IMR-90 (cell line): ENCODE measurements around the gene TBXAS1. TPM values are rescaled to one million over a fixed set of nuclear protein-coding genes. Genes with fewer than 3 reads are reported as not detected.

ENCODE experiments used
- ATAC-seq: fragments of 200-7000 bp; cut with Tn5 transposase; 2 replicates; pipeline ENCODE4 v1.9.1; 2020; ENCODE audit warnings: low read depth, mild to moderate bottlenecking, moderate library complexity
- BruUV-seq: library from RNA; stranded (reverse); fragments of 400-500 nt; replicated peaks from 2 replicates; lab custom pipeline; 2021; lab: Mats Ljungman, UMichigan
- CTCF ChIA-PET: fragments of 300-600 bp; formaldehyde crosslinking; extraction: SDS; loops from one replicate; lab custom pipeline; 2021; ENCODE audit warnings: antibody characterized with exemption; lab: Yijun Ruan, JAX
- POLR2A ChIA-PET: fragments of 300-600 bp; sonication (Branson Sonifier 250); formaldehyde crosslinking; loops from one replicate; lab custom pipeline; 2022; ENCODE audit warnings: antibody characterized with exemption; ENCODE audit not compliant: unreplicated experiment; lab: Charles Lee
- DNase-seq: peaks from one replicate; pipeline ENCODE4 v3.0.0; 2013
- H2AFZ ChIP-seq: replicated peaks from 2 replicates; pipeline ENCODE3; 2013; ENCODE audit warnings: low read length, mild to moderate bottlenecking; ENCODE audit not compliant: poor library complexity
- H2AK5ac ChIP-seq: 2 replicates; pipeline ENCODE4 v1.6.1; 2013; ENCODE audit warnings: low read depth, low read length, inconsistent platforms
- H2AK9ac ChIP-seq: replicated peaks from 2 replicates; pipeline ENCODE3; 2013; ENCODE audit warnings: mild to moderate bottlenecking, low read depth, low read length, moderate library complexity; ENCODE audit not compliant: poor library complexity
- H2BK120ac ChIP-seq: 2 replicates; pipeline ENCODE4 v1.6.1; 2013; ENCODE audit warnings: low read depth, low read length, inconsistent platforms
- H2BK15ac ChIP-seq: 3 replicates; pipeline ENCODE4 v1.6.1; 2013; ENCODE audit warnings: low read depth, low read length, inconsistent platforms
- H2BK20ac ChIP-seq: 2 replicates; pipeline ENCODE4 v1.6.1; 2013; ENCODE audit warnings: low read depth, mild to moderate bottlenecking, inconsistent platforms, low read length, moderate library complexity
- H2BK5ac ChIP-seq: 2 replicates; pipeline ENCODE4 v1.6.1; 2013; ENCODE audit warnings: mild to moderate bottlenecking, low read depth, low read length, inconsistent platforms; ENCODE audit not compliant: poor library complexity, severe bottlenecking
- H3K14ac ChIP-seq: replicated peaks from 2 replicates; pipeline ENCODE4 v1.6.1; 2013; ENCODE audit warnings: low read depth, low read length, inconsistent platforms
- H3K18ac ChIP-seq: 2 replicates; pipeline ENCODE4 v1.6.1; 2013; ENCODE audit warnings: low read depth, low read length, control low read depth
- H3K23ac ChIP-seq: 2 replicates; pipeline ENCODE4 v1.6.1; 2013; ENCODE audit warnings: low read depth, low read length, inconsistent platforms
- H3K27ac ChIP-seq: 2 replicates; pipeline ENCODE4 v1.5.1; 2013; ENCODE audit warnings: mild to moderate bottlenecking, control low read depth, low read length; ENCODE audit not compliant: insufficient read depth
- H3K27me3 ChIP-seq: 2 replicates; pipeline ENCODE4 v1.6.1; 2013; ENCODE audit warnings: low read length; ENCODE audit not compliant: control insufficient read depth, insufficient read depth
- H3K36me3 ChIP-seq: 2 replicates; pipeline ENCODE4 v1.6.1; 2013; ENCODE audit warnings: low read length, mixed read lengths; ENCODE audit not compliant: control insufficient read depth, insufficient read depth
- H3K4ac ChIP-seq: 2 replicates; pipeline ENCODE4 v1.6.1; 2013; ENCODE audit warnings: low read depth, low read length, inconsistent platforms
- H3K4me1 ChIP-seq: 2 replicates; pipeline ENCODE4 v1.6.1; 2013; ENCODE audit warnings: low read length, mixed read lengths; ENCODE audit not compliant: control insufficient read depth, insufficient read depth
- H3K4me2 ChIP-seq: 2 replicates; pipeline ENCODE4 v1.6.1; 2013; ENCODE audit warnings: low read depth, mild to moderate bottlenecking, control low read depth, low read length, moderate library complexity
- H3K4me3 ChIP-seq: 2 replicates; pipeline ENCODE4 v1.5.1; 2013; ENCODE audit warnings: low read depth, mild to moderate bottlenecking, control low read depth, low read length, moderate library complexity; ENCODE audit not compliant: insufficient read depth
- H3K56ac ChIP-seq: 2 replicates; pipeline ENCODE4 v1.6.1; 2013; ENCODE audit warnings: low read length, inconsistent platforms; ENCODE audit not compliant: insufficient read depth; ENCODE audit errors: extremely low read depth
- H3K79me1 ChIP-seq, 2 experiments: 2 replicates each; pipeline ENCODE4 v1.6.1; 2013; ENCODE audit warnings: low read length in 2 of 2, inconsistent platforms in 1 of 2, low read depth in 1 of 2
- H3K9ac ChIP-seq: 2 replicates; pipeline ENCODE4 v1.6.1; 2013; ENCODE audit warnings: low read depth, low read length, control low read depth
- H3K9me1 ChIP-seq: 2 replicates; pipeline ENCODE4 v1.6.1; 2013; ENCODE audit warnings: low read length, inconsistent platforms; ENCODE audit not compliant: insufficient read depth
- H3K9me3 ChIP-seq: 2 replicates; pipeline ENCODE4 v1.6.1; 2013; ENCODE audit warnings: low read length; ENCODE audit not compliant: control insufficient read depth, insufficient read depth
- H4K20me1 ChIP-seq: 2 replicates; pipeline ENCODE4 v1.6.1; 2013; ENCODE audit warnings: low read length, inconsistent platforms; ENCODE audit not compliant: insufficient read depth
- H4K5ac ChIP-seq: 2 replicates; pipeline ENCODE4 v1.6.1; 2013; ENCODE audit warnings: mild to moderate bottlenecking, low read depth, low read length, control low read depth
- H4K8ac ChIP-seq, 2 experiments: 2 replicates each; pipeline ENCODE4 v1.6.1; 2013; ENCODE audit warnings: low read depth in 2 of 2, low read length in 2 of 2, control low read depth in 1 of 2, inconsistent platforms in 1 of 2
- H4K91ac ChIP-seq: 2 replicates; pipeline ENCODE4 v1.6.1; 2013; ENCODE audit warnings: low read depth, low read length, inconsistent platforms; ENCODE audit not compliant: insufficient read depth
- BHLHE40 ChIP-seq: fragments of 150-350 bp; IDR thresholded peaks from 2 replicates; pipeline ENCODE4 v1.6.1; 2016; ENCODE audit warnings: mild to moderate bottlenecking, low read depth, low read length
- CHD1 ChIP-seq: IDR thresholded peaks from 2 replicates; pipeline ENCODE4 v1.6.1; 2012; ENCODE audit warnings: low read depth, low read length, improper control_type of control experiment
- FOS ChIP-seq: fragments of 150-350 bp; IDR thresholded peaks from 2 replicates; pipeline ENCODE4 v1.6.1; 2016; ENCODE audit warnings: low read depth, low read length
- MAZ ChIP-seq: IDR thresholded peaks from 2 replicates; pipeline ENCODE4 v1.6.1; 2012; ENCODE audit warnings: low read depth, mild to moderate bottlenecking, low read length, improper control_type of control experiment, moderate library complexity, borderline replicate concordance
- NFE2L2 ChIP-seq: fragments of 150-350 bp; IDR thresholded peaks from 2 replicates; pipeline ENCODE4 v1.6.1; 2016; ENCODE audit warnings: low read depth, mild to moderate bottlenecking, low read length
- POLR2A ChIP-seq: IDR thresholded peaks from 2 replicates; pipeline ENCODE4 v1.6.1; 2012; ENCODE audit warnings: mild to moderate bottlenecking, low read depth, low read length
- RAD21 ChIP-seq: IDR thresholded peaks from 2 replicates; pipeline ENCODE4 v1.6.1; 2012; ENCODE audit warnings: low read length, improper control_type of control experiment
- RCOR1 ChIP-seq: IDR thresholded peaks from 2 replicates; pipeline ENCODE4 v1.6.1; 2012; ENCODE audit warnings: mild to moderate bottlenecking, low read length, improper control_type of control experiment; ENCODE audit not compliant: insufficient replicate concordance
- RFX5 ChIP-seq: IDR thresholded peaks from 2 replicates; pipeline ENCODE4 v1.8.0; 2012; ENCODE audit warnings: low read depth, mild to moderate bottlenecking, low read length, moderate library complexity
- SMC3 ChIP-seq: fragments of 150-350 bp; IDR thresholded peaks from 2 replicates; pipeline ENCODE4 v1.6.1; 2016; ENCODE audit warnings: low read depth, mild to moderate bottlenecking, antibody characterized with exemption, low read length, moderate library complexity
- WGBS, 2 experiments: methylation state at CpG; one replicate each; pipeline versions ENCODE4 v1.1.5 to v1.1.7; 2013; ENCODE audit warnings: missing lambda C conversion rate in 2 of 2; ENCODE audit not compliant: insufficient read length in 1 of 2; ENCODE audit errors: extremely low coverage in 2 of 2; 5-methylcytosine and 5-hydroxymethylcytosine counted together
- dilution Hi-C: fragments of 300-500 bp; cut with HindIII; formaldehyde crosslinking; loops from one replicate; pipeline ENCODE4 v1.14.3; 2018; ENCODE audit warnings: low sequenced_read_pairs; ENCODE audit not compliant: unreplicated experiment
- in situ Hi-C: fragments of 300-500 bp; cut with MboI; formaldehyde crosslinking; loops from 3 replicates; pipeline ENCODE4 v1.14.3; 2019; ENCODE audit warnings: low sequenced_read_pairs, inconsistent platforms, mixed read lengths
- intact Hi-C: fragments of 100-400 bp; cut with micrococcal nuclease; formaldehyde crosslinking; loops from 2 replicates; pipeline ENCODE4 v1.10.0; 2022
- polyA plus RNA-seq, 3 experiments: library from polyadenylated mRNA; depleted of rRNA; stranded (reverse); fragments of >200 nt; gene quantifications; 2 replicates each; pipeline ENCODE4 v1.2.3, GENCODE V29; 2012; ENCODE audit warnings: low replicate concordance in 1 of 3
- total RNA-seq: library from RNA; depleted of rRNA; stranded (reverse); fragments of >200 nt; gene quantifications from 2 replicates; pipeline ENCODE4 v1.2.3, GENCODE V29; 2012
- TF ChIP-seq, protein P1 (sequence below): fragments of 150-350 bp; IDR thresholded peaks from 2 replicates; pipeline ENCODE4 v1.6.1; 2017; ENCODE audit warnings: mild to moderate bottlenecking, antibody characterized with exemption, low read length, low read depth
- TF ChIP-seq, protein P2 (sequence below): fragments of 150-350 bp; IDR thresholded peaks from 2 replicates; pipeline ENCODE4 v1.6.1; 2016; ENCODE audit warnings: low read depth, mild to moderate bottlenecking, low read length, moderate library complexity, borderline replicate concordance
- TF ChIP-seq, protein P3 (sequence below): conservative IDR thresholded peaks from 2 replicates; pipeline ENCODE4 v1.5.1; 2012; ENCODE audit warnings: mild to moderate bottlenecking, low read depth, low read length, improper control_type of control experiment

The TBXAS1 gene
- total and polyA plus RNA-seq, 2 of the 4 experiments (the other 2 are of a cell fraction): 5.9 to 10.8 TPM

DNA sequence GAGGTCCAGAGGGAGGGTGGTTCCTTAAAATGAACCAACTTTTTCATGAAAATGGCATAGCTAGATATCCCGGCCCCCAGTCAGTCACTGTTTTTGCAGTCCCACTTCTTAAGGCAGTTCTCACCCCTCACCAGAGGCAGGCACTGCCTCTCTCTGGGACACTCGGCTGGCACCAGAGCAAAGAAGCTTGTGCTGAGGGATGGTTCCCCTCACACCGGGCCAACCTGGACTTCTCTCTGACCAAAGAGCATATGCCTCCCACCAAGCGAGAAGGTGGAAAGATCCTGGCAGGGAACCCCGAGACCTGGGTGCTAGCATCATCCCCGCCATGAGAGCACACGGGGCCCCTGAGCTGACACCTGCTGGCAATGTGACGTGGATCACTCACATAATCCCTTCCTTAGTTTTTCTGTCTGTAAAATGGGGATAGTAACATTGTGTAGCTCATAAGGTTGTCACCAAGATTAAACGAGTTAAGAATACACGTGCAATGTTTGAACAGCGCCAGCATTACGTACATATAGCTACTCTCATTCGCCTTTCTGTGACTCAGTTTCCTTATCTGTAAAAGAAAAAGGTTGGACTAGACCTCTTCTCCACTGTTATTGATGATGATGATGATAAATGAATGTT, 145.2 kb downstream of the TBXAS1 start:
- Histone ChIP-seq H2BK15ac (no peak overlapping the region), H3K18ac (peak overlapping the region; percentile 13; the same call in 1 of the 2 replicates), H4K20me1 (no peaks in the 10 kb centered on the region), H3K4me2 (no peak overlapping the region), H3K27me3 (peaks cover 9% of the 10 kb centered on the region; the same call in 1 of the 2 replicates), H2AK5ac (peak overlapping the region; percentile 45; the same call in 1 of the 2 replicates), H3K36me3 (no peaks in the 10 kb centered on the region), H3K4me3 (no peak overlapping the region), H3K23ac (no peak overlapping the region), H3K56ac (no peak overlapping the region), H2BK5ac (no peak overlapping the region), H3K79me1 (no peaks in the 10 kb centered on the region), H2BK20ac (peak overlapping the region; percentile 37; the same call in 1 of the 2 replicates), H4K8ac (no peak overlapping the region), H3K4me1 (peaks cover 9% of the 10 kb centered on the region; the same call in 1 of the 2 replicates), H2AFZ (no peak overlapping the region), H4K91ac (peak overlapping the region; percentile 17; the same call in 1 of the 2 replicates), H3K4ac (no peak overlapping the region), H3K14ac (no peak overlapping the region), H4K5ac (peak overlapping the region; percentile 6; the same call in 1 of the 2 replicates), H3K27ac (peak overlapping the region; percentile 50; the same call in 1 of the 2 replicates), H3K9ac (no peak overlapping the region), H2BK120ac (peak overlapping the region; percentile 27), H3K9me3 (no peaks in the 10 kb centered on the region), H2AK9ac (no peak overlapping the region), H3K9me1 (no peaks in the 10 kb centered on the region)
- POLR2A ChIA-PET: no interaction called here
- 80% methylated on average over 1 of the region's 13 CpGs; no CpG with 5 or more reads in 1 of the 2 experiments for WGBS, 2 experiments
- no TSS peak for BruUV-seq
- intact Hi-C loops: no loop called here
- ATAC-seq: no peak; the same call in 1 of the 2 replicates
- CTCF ChIA-PET: interaction anchor here (1.0 kb wide), 1 partner anchor 32 kb away, joined by 3 read pairs; no protein-coding TSS in a partner anchor
- in situ Hi-C loops: no loop called here
- dilution Hi-C loops: no loop called here
- TF ChIP-seq BHLHE40 (no peak), RFX5 (no peak), FOS (no peak), CHD1 (no peak), MAZ (no peak), NFE2L2 (no peak), RAD21 (no peak), POLR2A (no peak), RCOR1 (no peak), SMC3 (no peak)
- TF ChIP-seq, protein P1, sequence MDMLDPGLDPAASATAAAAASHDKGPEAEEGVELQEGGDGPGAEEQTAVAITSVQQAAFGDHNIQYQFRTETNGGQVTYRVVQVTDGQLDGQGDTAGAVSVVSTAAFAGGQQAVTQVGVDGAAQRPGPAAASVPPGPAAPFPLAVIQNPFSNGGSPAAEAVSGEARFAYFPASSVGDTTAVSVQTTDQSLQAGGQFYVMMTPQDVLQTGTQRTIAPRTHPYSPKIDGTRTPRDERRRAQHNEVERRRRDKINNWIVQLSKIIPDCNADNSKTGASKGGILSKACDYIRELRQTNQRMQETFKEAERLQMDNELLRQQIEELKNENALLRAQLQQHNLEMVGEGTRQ: no peak
- TF ChIP-seq, protein P2, sequence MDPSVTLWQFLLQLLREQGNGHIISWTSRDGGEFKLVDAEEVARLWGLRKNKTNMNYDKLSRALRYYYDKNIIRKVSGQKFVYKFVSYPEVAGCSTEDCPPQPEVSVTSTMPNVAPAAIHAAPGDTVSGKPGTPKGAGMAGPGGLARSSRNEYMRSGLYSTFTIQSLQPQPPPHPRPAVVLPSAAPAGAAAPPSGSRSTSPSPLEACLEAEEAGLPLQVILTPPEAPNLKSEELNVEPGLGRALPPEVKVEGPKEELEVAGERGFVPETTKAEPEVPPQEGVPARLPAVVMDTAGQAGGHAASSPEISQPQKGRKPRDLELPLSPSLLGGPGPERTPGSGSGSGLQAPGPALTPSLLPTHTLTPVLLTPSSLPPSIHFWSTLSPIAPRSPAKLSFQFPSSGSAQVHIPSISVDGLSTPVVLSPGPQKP: no peak
- TF ChIP-seq, protein P3, sequence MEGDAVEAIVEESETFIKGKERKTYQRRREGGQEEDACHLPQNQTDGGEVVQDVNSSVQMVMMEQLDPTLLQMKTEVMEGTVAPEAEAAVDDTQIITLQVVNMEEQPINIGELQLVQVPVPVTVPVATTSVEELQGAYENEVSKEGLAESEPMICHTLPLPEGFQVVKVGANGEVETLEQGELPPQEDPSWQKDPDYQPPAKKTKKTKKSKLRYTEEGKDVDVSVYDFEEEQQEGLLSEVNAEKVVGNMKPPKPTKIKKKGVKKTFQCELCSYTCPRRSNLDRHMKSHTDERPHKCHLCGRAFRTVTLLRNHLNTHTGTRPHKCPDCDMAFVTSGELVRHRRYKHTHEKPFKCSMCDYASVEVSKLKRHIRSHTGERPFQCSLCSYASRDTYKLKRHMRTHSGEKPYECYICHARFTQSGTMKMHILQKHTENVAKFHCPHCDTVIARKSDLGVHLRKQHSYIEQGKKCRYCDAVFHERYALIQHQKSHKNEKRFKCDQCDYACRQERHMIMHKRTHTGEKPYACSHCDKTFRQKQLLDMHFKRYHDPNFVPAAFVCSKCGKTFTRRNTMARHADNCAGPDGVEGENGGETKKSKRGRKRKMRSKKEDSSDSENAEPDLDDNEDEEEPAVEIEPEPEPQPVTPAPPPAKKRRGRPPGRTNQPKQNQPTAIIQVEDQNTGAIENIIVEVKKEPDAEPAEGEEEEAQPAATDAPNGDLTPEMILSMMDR: no peak
- DNase-seq: no peak
